GM12878 (cell line): ENCODE measurements around the gene AMMECR1.
"Not testable (repeated sequence)": the region's sequence is repeated elsewhere in the genome, so short reads cannot be mapped to it uniquely, and the experiment has no call there.

Source experiments
- CREM ChIP-seq: IDR thresholded peaks from 2 replicates; pipeline ENCODE4 v1.6.1; 2014; ENCODE audit warnings: antibody characterized with exemption, low read depth
- ESRRA ChIP-seq: IDR thresholded peaks from 2 replicates; pipeline ENCODE4 v1.6.1; 2012; ENCODE audit warnings: mild to moderate bottlenecking, low read length, improper control_type of control experiment
- EZH2 ChIP-seq: IDR thresholded peaks from 2 replicates; pipeline ENCODE4 v1.6.1; 2012; ENCODE audit warnings: low read depth, mild to moderate bottlenecking, control low read depth, inconsistent platforms, low read length, borderline replicate concordance; ENCODE audit not compliant: control insufficient read depth
- POLR2A ChIP-seq: IDR thresholded peaks from 2 replicates; pipeline ENCODE4 v1.6.1; 2011; ENCODE audit warnings: low read depth, mild to moderate bottlenecking, low read length
- POU2F2 ChIP-seq: IDR thresholded peaks from 3 replicates; pipeline ENCODE4 v1.6.1; 2011; ENCODE audit warnings: low read depth, mild to moderate bottlenecking, low read length, borderline replicate concordance
- RAD21 ChIP-seq: IDR thresholded peaks from 2 replicates; pipeline ENCODE4 v1.6.1; 2011; ENCODE audit warnings: mild to moderate bottlenecking, low read depth, low read length, moderate library complexity; ENCODE audit not compliant: insufficient read depth
- SP1 ChIP-seq: IDR thresholded peaks from one replicate; pipeline ENCODE4 v1.6.1; 2011; ENCODE audit warnings: low read depth, low read length
- TF ChIP-seq, protein P1 (sequence below), 3 experiments: IDR thresholded peaks in 2 of 3; conservative IDR thresholded peaks in 1 of 3; 2 replicates each; pipeline ENCODE4 v1.5.1; 2011; ENCODE audit warnings: low read depth in 3 of 3, low read length in 3 of 3, mild to moderate bottlenecking in 3 of 3, control low read depth in 2 of 3, moderate library complexity in 2 of 3, inconsistent platforms in 1 of 3, mixed read lengths in 1 of 3; ENCODE audit not compliant: control insufficient read depth in 2 of 3, insufficient read depth in 1 of 3; ENCODE audit errors: extremely low read depth in 1 of 3

DNA sequence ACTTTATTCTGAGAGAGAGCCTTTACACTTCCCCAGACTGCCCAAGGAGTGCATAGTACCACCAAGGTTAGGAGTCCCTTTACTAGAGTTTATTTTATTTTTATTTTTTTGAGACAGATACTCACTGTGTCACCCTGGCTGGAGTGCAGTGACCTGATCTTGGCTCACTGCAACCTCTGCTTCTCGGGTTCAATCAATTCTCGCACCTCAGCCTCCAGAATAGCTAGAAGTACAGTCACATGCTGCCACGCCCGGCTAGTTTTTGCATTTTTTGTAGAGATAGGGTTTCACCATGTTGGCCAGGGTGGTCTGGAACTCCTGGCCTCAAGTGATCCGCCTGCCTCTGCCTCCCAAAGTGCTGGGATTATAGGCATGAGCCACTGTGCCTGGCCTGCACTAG lies 163.6 kb downstream of the AMMECR1 start:
- TF ChIP-seq, protein P1, sequence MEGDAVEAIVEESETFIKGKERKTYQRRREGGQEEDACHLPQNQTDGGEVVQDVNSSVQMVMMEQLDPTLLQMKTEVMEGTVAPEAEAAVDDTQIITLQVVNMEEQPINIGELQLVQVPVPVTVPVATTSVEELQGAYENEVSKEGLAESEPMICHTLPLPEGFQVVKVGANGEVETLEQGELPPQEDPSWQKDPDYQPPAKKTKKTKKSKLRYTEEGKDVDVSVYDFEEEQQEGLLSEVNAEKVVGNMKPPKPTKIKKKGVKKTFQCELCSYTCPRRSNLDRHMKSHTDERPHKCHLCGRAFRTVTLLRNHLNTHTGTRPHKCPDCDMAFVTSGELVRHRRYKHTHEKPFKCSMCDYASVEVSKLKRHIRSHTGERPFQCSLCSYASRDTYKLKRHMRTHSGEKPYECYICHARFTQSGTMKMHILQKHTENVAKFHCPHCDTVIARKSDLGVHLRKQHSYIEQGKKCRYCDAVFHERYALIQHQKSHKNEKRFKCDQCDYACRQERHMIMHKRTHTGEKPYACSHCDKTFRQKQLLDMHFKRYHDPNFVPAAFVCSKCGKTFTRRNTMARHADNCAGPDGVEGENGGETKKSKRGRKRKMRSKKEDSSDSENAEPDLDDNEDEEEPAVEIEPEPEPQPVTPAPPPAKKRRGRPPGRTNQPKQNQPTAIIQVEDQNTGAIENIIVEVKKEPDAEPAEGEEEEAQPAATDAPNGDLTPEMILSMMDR (IDR thresholded peaks at IDR 0.05 in 2 of 3, conservative IDR thresholded peaks at IDR 0.05 in 1 of 3; ENCODE audit: control insufficient read depth in 2 of 3, extremely low read depth in 1 of 3, insufficient read depth in 1 of 3, low read depth in 3 of 3, low read length in 3 of 3) = not testable (repeated sequence)
- not testable (repeated sequence) for TF ChIP-seq EZH2, ESRRA, CREM, POLR2A, RAD21, POU2F2, SP1
